Mucosa of stomach (tissue), 1 donor: Measurements from ENCODE around the gene LHFPL2.

Experiments
- H3K27me3 ChIP-seq: one replicate; pipeline ENCODE4 v1.7.0; 2013; ENCODE audit warnings: mild to moderate bottlenecking, low read length; ENCODE audit not compliant: control insufficient read depth, insufficient read depth
- H3K36me3 ChIP-seq: one replicate; pipeline ENCODE4 v1.7.0; 2013; ENCODE audit warnings: low read length; ENCODE audit not compliant: control insufficient read depth, insufficient read depth
- H3K4me1 ChIP-seq: one replicate; pipeline ENCODE4 v1.7.0; 2013; ENCODE audit warnings: mild to moderate bottlenecking, low read length; ENCODE audit not compliant: control insufficient read depth, insufficient read depth
- H3K4me3 ChIP-seq: one replicate; pipeline ENCODE4 v1.7.0; 2013; ENCODE audit warnings: low read length
- H3K9ac ChIP-seq: one replicate; pipeline ENCODE4 v1.7.0; 2013; ENCODE audit warnings: mild to moderate bottlenecking, low read length, moderate library complexity
- H3K9me3 ChIP-seq: one replicate; pipeline ENCODE4 v1.7.0; 2013; ENCODE audit warnings: mild to moderate bottlenecking, low read length, moderate library complexity; ENCODE audit not compliant: control insufficient read depth
- donor health status: Pancreatic carcinoma.

The LHFPL2 gene

GRCh38 chr5:78568212-78568611 lies 80.4 kb downstream of the LHFPL2 start:
- H3K27me3 ChIP-seq = no peaks in the 10 kb centered on the region
- H3K9ac ChIP-seq = no peak overlapping the region
- no peak overlapping the region for H3K4me3 ChIP-seq
- H3K36me3 ChIP-seq = no peaks in the 10 kb centered on the region
- H3K9me3 ChIP-seq = no peaks in the 10 kb centered on the region
- H3K4me1 ChIP-seq = peaks cover 28% of the 10 kb centered on the region

DNA sequence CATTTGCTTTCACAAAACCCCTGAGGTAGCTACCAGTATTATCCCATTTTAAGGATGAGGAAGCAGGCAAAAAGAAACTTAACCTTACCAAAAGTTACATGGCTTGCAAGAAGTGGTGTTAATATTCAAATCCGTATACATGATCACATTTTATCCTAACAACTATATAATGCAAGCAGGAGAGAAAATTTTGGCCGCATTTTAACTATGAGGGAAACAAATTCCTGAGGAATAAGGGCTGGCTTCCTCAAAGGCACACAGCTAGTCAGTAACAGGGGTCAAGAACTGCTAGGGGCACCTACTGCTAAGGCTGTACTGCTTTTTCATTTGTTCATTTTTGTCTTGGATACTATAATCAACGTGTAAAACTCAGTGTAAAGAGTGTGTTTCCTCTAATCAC lies 81.0 kb downstream of the LHFPL2 start:
- Histone ChIP-seq H3K4me1 (peaks cover 28% of the 10 kb centered on the region), H3K4me3 (no peak overlapping the region), H3K9me3 (no peaks in the 10 kb centered on the region), H3K36me3 (no peaks in the 10 kb centered on the region), H3K9ac (no peak overlapping the region), H3K27me3 (no peaks in the 10 kb centered on the region)

- peaks cover 28% of the 10 kb centered on the region for H3K4me1 ChIP-seq
- no peak overlapping the region for H3K4me3 ChIP-seq
- H3K9ac ChIP-seq = no peak overlapping the region
- no peaks in the 10 kb centered on the region for H3K27me3 ChIP-seq
- no peaks in the 10 kb centered on the region for H3K36me3 ChIP-seq
- no peaks in the 10 kb centered on the region for H3K9me3 ChIP-seq
Measured at GRCh38 chr5:78566747-78567425, 81.7 kb downstream of the LHFPL2 start.

GRCh38 chr5:78565395-78565794 lies 83.2 kb downstream of the LHFPL2 start:
- no peaks in the 10 kb centered on the region for H3K9me3 ChIP-seq
- H3K9ac ChIP-seq = no peak overlapping the region
- H3K27me3 ChIP-seq = no peaks in the 10 kb centered on the region
- peaks cover 28% of the 10 kb centered on the region for H3K4me1 ChIP-seq
- no peaks in the 10 kb centered on the region for H3K36me3 ChIP-seq
- no peak overlapping the region for H3K4me3 ChIP-seq

DNA sequence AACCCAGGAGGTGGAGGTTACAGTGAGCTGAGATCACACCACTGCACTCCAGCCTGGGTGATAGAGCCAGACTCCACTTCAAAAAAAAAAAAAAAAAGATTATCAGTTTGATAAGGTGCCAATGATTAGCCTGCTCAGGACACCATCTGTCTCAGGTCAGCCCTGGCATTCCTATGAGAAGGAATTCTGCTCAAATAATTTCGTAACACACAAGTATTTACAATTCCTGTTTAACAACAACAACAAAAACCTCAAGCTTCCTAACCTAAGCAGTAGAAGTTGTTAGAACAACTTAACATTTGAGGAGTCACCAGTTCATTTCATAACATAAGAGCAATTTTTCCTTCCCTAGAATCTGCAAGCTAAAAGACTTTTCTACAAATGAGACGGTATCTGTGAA lies 85.0 kb downstream of the LHFPL2 start:
- Histone ChIP-seq H3K27me3 (no peaks in the 10 kb centered on the region), H3K4me1 (peaks cover 11% of the 10 kb centered on the region), H3K9me3 (no peaks in the 10 kb centered on the region), H3K36me3 (no peaks in the 10 kb centered on the region), H3K4me3 (no peak overlapping the region), H3K9ac (no peak overlapping the region)

- H3K36me3 ChIP-seq = no peaks in the 10 kb centered on the region
- no peak overlapping the region for H3K9ac ChIP-seq
- peaks cover 3% of the 10 kb centered on the region for H3K4me1 ChIP-seq
- no peaks in the 10 kb centered on the region for H3K9me3 ChIP-seq
- H3K4me3 ChIP-seq = no peak overlapping the region
- H3K27me3 ChIP-seq = no peaks in the 10 kb centered on the region
Measured at GRCh38 chr5:78562714-78563330, 85.8 kb downstream of the LHFPL2 start.

GRCh38 chr5:78562001-78562400 lies 86.6 kb downstream of the LHFPL2 start:
- Histone ChIP-seq H3K27me3 (no peaks in the 10 kb centered on the region), H3K4me1 (no peaks in the 10 kb centered on the region), H3K9ac (no peak overlapping the region), H3K9me3 (no peaks in the 10 kb centered on the region), H3K36me3 (no peaks in the 10 kb centered on the region), H3K4me3 (no peak overlapping the region)

- Histone ChIP-seq H3K9ac (no peak overlapping the region), H3K9me3 (no peaks in the 10 kb centered on the region)
Measured at GRCh38 chr5:78561261-78561660, 87.3 kb downstream of the LHFPL2 start.

DNA sequence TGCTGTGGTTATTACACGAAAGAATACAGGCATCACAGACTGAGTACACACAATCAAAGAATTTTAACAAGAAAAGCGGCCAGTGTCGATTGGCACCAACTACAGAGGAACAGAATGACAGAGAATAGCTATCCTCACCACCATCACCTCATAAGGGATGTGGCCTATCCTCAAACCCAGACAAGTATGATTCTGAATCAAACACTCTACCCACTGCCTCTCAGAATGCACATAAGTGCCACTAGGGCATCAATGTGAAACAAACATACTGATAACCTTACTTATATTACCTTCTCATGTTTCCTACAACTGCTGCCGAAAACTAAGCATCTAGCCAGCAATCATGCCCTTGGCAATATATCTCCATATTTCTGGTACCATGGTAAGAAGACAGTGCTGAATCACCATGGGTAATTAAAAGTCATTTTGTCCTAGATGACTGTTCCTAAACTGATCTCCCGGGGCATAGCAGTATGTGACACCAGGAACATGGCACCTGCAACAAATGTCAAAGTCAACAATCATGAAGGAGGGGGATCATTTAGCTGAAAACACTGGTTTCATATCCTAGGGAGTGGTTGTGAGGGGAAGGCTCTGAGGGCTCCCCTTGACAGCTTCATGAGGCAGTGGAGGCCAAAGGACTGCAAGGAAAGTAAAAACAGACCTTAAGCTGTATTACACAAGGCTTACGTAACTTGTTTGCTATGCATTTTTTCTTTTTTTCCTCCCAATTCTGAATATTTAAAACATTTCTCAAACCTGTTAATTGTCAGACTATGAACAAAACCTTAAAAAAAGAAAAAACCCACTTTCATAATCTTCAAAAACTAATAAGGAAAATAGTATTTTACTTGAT lies 88.3 kb downstream of the LHFPL2 start:
- Histone ChIP-seq H3K36me3 (no peaks in the 10 kb centered on the region), H3K4me3 (no peak overlapping the region), H3K9ac (no peak overlapping the region), H3K9me3 (no peaks in the 10 kb centered on the region), H3K4me1 (no peaks in the 10 kb centered on the region), H3K27me3 (no peaks in the 10 kb centered on the region)

More at GRCh38 chr5:78561261-78561660, 87.3 kb downstream of the LHFPL2 start:
- H3K4me1 ChIP-seq = no peaks in the 10 kb centered on the region
- H3K27me3 ChIP-seq = no peaks in the 10 kb centered on the region
- H3K36me3 ChIP-seq = no peaks in the 10 kb centered on the region
- H3K4me3 ChIP-seq = no peak overlapping the region

DNA sequence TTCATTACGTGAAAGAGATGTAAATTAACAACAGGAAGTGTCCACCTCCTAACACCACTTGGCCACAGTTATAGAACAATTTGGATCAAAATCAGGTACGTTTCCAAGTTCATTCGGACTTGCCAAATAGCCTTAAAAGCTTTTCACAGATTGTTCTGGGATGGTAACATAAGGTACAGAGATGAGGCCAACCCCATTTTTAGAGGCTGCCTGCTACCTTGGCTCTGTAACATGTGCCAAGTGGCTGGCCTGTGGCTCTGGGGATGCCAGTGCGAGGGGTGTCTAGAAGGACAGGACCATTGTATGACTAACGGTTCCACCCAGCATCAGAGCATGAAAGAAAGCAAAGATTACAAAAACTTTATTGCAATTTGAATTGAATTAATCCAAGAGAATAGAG lies 91.0 kb downstream of the LHFPL2 start:
- Histone ChIP-seq H3K9ac (no peak overlapping the region), H3K9me3 (no peaks in the 10 kb centered on the region)

GRCh38 chr5:78555870-78556269 lies 92.7 kb downstream of the LHFPL2 start:
- Histone ChIP-seq H3K9ac (no peak overlapping the region), H3K36me3 (no peaks in the 10 kb centered on the region), H3K4me1 (no peaks in the 10 kb centered on the region), H3K27me3 (no peaks in the 10 kb centered on the region), H3K4me3 (no peak overlapping the region), H3K9me3 (no peaks in the 10 kb centered on the region)

More for the DNA sequence above, 91.0 kb downstream of the LHFPL2 start:
- Histone ChIP-seq H3K4me3 (no peak overlapping the region), H3K36me3 (no peaks in the 10 kb centered on the region), H3K27me3 (no peaks in the 10 kb centered on the region), H3K4me1 (no peaks in the 10 kb centered on the region)

DNA sequence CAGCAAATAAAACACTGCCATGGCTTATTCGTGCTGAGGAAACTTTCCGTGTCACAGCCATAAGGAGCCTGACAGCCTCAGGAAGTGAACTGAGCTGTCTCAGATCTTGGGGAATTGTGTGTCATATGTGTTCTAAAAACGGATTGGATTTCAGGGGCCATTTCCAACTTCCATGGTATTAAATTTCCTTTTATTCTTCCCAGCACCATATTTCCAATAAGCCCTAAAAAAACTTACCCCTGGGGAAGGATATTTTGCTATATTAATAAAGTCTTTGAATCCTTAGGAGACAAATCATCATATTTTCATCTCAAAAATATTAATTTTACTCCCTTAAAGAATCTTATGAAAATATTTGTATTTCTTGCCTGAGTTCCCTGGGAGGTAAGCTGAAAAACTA lies 93.9 kb downstream of the LHFPL2 start:
- no peak overlapping the region for H3K9ac ChIP-seq
- no peaks in the 10 kb centered on the region for H3K27me3 ChIP-seq
- no peak overlapping the region for H3K4me3 ChIP-seq
- no peaks in the 10 kb centered on the region for H3K36me3 ChIP-seq
- H3K4me1 ChIP-seq = no peaks in the 10 kb centered on the region
- no peaks in the 10 kb centered on the region for H3K9me3 ChIP-seq
